Measurements from ENCODE around the gene CAMKK1. TPM values are rescaled to one million over a fixed set of nuclear protein-coding genes. Genes with fewer than 3 reads are reported as not detected.

Gene CAMKK1
- total and polyA plus RNA-seq, 2 of the 4 experiments (the other 2 are of a cell fraction), result 4.1 to 8.2 TPM

DNA sequence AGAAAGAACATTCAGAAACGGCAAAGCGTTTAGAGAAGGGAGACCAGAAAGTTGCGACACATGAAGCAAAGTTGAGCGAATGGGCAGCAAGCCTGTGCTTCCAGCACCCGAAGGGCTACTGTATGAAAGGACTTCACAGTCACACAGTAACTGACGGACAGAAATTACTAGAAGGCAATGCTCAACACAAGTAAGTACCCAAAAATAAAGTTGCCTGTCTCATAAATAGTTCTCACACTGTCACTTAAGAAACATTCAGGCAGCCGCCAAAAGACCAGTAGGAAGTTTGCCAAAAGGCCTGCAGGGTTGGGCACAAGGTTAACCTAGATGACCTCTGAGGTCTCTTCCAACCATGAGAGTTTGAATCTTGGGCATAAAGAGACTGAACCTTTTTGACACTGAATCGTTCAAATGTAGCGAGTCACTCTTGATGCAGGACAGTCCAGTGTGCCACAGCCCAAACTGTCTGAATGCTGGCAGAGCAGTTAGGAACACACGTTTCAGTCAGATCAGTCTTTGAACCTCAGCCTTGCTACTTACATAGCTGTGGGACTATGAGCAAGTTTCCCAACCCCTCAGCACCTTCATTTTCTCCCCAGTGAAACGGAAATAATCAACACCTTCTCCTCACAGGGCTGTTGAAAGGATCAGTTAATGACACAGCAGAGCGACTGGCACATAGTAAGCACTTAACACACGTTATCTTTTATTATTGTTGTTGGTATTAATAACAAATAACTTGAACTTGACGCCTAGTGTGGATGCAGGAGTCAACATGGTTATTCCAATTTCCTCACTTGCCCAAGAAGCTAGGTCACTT is 57.2 kb downstream of the CAMKK1 start:
- Histone ChIP-seq H4K20me1 (ENCODE audit: insufficient read depth, low read length) (peaks cover 22% of the 10 kb centered on the region), H3K79me1 (ENCODE audit: low read depth in 1 of 2, low read length in 2 of 2) (peaks cover 37 to 62% of the 10 kb centered on the region in 2 experiments), H2AK9ac (replicated peaks; ENCODE audit: low read depth, low read length, poor library complexity) (no peak overlapping the region), H3K4ac (ENCODE audit: low read depth, low read length) (no peak overlapping the region), H2BK20ac (ENCODE audit: low read depth, low read length) (no peak overlapping the region), H2AFZ (replicated peaks; ENCODE audit: low read length, poor library complexity) (no peak overlapping the region), H3K4me1 (ENCODE audit: control insufficient read depth, insufficient read depth, low read length) (no peaks in the 10 kb centered on the region; the same call in 1 of the 2 replicates), H2AK5ac (ENCODE audit: low read depth, low read length) (no peak overlapping the region), H3K4me2 (ENCODE audit: low read depth, low read length) (no peak overlapping the region), H3K27me3 (ENCODE audit: control insufficient read depth, insufficient read depth, low read length) (no peaks in the 10 kb centered on the region), H3K23ac (ENCODE audit: low read depth, low read length) (no peak overlapping the region), H3K9me3 (ENCODE audit: control insufficient read depth, insufficient read depth, low read length) (no peaks in the 10 kb centered on the region), H3K9me1 (ENCODE audit: insufficient read depth, low read length) (peaks cover 10% of the 10 kb centered on the region), H4K8ac (ENCODE audit: low read depth in 2 of 2, low read length in 2 of 2) (no peak overlapping the region), H3K9ac (ENCODE audit: low read depth, low read length) (no peak overlapping the region), H2BK120ac (ENCODE audit: low read depth, low read length) (no peak overlapping the region), H3K4me3 (ENCODE audit: insufficient read depth, low read depth, low read length) (no peak overlapping the region), H3K27ac (ENCODE audit: insufficient read depth, low read length) (no peak overlapping the region), H3K18ac (ENCODE audit: low read depth, low read length) (no peak overlapping the region), H3K14ac (replicated peaks; ENCODE audit: low read depth, low read length) (no peak overlapping the region), H2BK5ac (ENCODE audit: low read depth, low read length, poor library complexity, severe bottlenecking) (no peak overlapping the region), H4K91ac (ENCODE audit: insufficient read depth, low read depth, low read length) (no peak overlapping the region), H3K56ac (ENCODE audit: extremely low read depth, insufficient read depth, low read length) (no peak overlapping the region), H2BK15ac (ENCODE audit: low read depth, low read length) (no peak overlapping the region), H4K5ac (ENCODE audit: low read depth, low read length) (no peak overlapping the region), H3K36me3 (ENCODE audit: control insufficient read depth, insufficient read depth, low read length) (peaks cover 37% of the 10 kb centered on the region)
- no TSS peak for BruUV-seq (replicated peaks)
- ATAC-seq (ENCODE audit: low read depth) (no peak), DNase-seq (no peak)
- WGBS, 2 experiments (ENCODE audit: extremely low coverage in 2 of 2, insufficient read length in 1 of 2), result 82% methylated on average over 8 of the region's 14 CpGs; no CpG with 5 or more reads in 1 of the 2 experiments
- TF ChIP-seq NFE2L2 (IDR thresholded peaks at IDR 0.05; ENCODE audit: low read depth, low read length) (no peak), CEBPB (IDR thresholded peaks at IDR 0.05; ENCODE audit: low read depth, low read length) (peak; percentile 63)
- intact Hi-C loops (cut with micrococcal nuclease), result no loop called here
- POLR2A ChIA-PET (ENCODE audit: unreplicated experiment), result no interaction called here
- CTCF ChIA-PET, result interaction anchor here (0.6 to 1.7 kb wide), 3 partner anchors 10 to 25 kb away, joined by 3 to 7 read pairs (median 4); partner anchors contain the start of gene NCBP3
- in situ Hi-C loops (cut with MboI; ENCODE audit: low sequenced_read_pairs), result no loop called here
- dilution Hi-C loops (cut with HindIII; ENCODE audit: low sequenced_read_pairs, unreplicated experiment), result no loop called here
